Measurements from ENCODE around the gene POLG2.

DNA sequence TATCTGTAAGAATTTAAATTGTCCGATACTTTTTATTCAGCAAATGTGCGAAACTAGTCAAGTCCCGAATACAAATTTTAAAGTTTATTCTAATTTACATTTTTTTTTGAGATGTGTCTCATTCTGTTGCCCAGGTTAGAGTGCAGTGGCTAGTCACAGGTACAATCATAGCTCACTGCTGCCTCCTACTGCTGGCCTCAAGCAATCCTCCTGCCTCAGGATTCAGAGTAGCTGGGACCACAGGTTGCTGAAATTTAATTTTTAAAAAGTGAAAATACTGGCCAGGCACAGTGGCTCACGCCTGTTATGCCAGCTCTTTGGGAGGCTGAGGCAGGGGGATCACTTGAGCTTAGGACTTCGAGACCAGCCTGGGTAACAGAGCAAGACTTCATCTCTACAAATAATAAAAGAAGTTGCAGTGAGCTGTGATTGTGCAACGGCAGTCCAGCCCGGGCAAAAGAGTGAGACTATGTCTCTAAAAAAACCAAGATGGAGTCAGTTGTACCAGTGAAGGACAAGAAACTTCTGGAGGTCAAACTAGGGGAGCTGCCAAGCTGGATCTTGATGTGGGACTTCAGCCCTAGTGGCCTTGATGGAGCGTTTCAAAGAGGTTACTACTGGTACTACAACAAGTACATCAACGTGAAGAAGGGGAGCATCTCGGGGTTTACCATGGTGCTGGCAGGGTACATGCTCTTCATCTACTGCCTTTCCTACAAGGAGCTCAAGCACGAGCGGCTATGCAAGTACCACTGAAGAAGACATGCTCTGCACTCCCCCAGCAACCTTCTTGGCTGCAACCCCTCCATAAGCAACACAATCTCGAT is 5.6 kb downstream of the POLG2 start:
- TF ChIP-seq, protein P1, sequence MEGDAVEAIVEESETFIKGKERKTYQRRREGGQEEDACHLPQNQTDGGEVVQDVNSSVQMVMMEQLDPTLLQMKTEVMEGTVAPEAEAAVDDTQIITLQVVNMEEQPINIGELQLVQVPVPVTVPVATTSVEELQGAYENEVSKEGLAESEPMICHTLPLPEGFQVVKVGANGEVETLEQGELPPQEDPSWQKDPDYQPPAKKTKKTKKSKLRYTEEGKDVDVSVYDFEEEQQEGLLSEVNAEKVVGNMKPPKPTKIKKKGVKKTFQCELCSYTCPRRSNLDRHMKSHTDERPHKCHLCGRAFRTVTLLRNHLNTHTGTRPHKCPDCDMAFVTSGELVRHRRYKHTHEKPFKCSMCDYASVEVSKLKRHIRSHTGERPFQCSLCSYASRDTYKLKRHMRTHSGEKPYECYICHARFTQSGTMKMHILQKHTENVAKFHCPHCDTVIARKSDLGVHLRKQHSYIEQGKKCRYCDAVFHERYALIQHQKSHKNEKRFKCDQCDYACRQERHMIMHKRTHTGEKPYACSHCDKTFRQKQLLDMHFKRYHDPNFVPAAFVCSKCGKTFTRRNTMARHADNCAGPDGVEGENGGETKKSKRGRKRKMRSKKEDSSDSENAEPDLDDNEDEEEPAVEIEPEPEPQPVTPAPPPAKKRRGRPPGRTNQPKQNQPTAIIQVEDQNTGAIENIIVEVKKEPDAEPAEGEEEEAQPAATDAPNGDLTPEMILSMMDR (IDR thresholded peaks at IDR 0.05) = peak in 4 of 5 experiments; percentile 16 to 36 (median 28)
- no peak for TF ChIP-seq EP300 (IDR thresholded peaks at IDR 0.05)

Measured in tibial nerve (tissue), 4 donors.